GM18861 (cell line): ENCODE data around the gene TBC1D12.
"Not testable (repeated sequence)": the region's sequence is repeated elsewhere in the genome, so short reads cannot be mapped to it uniquely, and the experiment has no call there.

Source experiments
- ATAC-seq: cut with Tn5 transposase; IDR thresholded peaks from one replicate; pipeline ENCODE4 v1.9.1; 2021; ENCODE audit not compliant: unreplicated experiment

The TBC1D12 gene

DNA sequence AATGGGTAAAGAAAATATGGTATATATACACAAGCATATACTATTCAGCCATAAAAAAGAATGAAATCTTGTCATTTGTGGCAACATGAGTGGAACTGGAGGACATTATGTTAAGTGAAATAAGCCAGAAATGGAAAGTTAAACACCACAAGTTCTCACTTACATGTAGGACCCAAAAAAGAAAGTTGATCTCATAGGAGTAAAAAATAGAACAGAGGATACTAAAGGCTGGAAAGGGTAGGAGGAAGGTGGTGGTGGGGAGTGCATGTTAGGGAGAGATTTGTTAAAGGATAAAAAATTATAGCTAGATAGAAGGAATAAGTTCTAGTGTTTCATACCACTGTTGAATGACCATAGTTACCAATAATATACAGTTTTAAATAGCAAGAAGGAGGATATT is 48.4 kb downstream of the TBC1D12 start:
- no peak for ATAC-seq

DNA sequence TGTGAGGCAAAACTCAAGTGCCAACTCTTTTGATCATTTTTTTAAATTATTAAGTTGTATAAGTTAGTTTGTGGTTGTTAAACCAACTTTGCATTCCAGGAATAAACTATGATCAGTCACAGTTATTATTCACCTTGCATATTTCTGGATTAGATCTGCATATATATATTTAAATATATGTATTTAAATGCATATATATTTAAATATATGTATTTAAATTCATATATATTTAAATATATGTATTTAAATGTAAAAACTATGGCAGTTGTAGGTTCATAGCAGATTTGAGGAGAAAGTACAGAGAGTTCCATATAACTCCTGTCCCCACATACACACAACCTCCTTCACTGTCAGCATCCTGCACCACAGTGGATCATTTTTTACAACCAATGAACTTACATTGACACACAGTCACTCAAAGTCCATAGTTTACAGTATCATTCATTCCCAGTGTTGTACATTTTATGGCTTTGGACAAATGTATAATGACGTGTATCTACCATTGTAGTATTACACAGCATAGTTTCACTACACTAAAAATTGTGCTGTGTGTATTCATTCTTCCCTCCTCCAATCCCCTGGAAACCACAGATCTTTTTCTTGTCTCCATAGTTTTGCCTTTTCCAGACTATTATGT is 49.7 kb downstream of the TBC1D12 start:
- no peak for ATAC-seq

DNA sequence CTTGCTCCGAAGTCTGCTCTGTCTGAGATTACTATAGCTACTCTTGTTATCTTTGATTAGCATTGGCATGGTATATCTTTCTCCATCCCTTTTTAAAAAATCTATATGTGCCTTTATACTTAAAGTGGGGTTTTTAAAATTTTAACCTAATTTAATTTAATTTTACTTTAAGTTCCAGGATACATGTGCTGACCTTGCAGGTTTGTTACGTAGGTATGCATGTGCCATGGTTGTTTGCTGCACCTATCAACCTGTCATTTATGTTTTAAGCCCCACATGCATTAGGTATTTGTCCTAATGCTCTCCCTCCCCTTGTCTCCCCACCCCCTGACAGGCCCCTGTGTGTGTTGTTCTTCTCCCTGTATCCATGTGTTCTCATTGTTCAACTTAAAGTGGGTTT is 54.6 kb downstream of the TBC1D12 start:
- no peak for ATAC-seq

DNA sequence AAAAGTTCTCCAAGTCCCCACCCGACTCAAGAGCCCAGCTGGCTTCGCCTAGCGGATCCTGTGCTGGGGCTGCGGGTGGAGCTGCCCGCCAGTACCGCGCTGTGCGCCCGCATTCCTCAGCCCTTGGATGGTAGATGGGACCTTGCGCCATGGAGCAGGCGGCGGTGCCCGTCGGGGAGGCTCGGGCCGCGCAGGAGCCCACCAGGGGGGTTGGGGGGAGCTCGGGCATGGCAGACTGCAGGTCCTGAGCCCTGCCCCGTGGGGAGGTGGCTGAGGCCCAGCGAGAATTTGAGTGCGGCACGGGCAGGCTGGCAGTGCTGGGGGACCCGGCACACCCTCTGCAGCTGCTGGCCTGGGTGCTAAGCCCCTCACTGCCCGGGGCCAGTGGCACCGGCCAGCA is 57.0 kb downstream of the TBC1D12 start:
- no peak for ATAC-seq

DNA sequence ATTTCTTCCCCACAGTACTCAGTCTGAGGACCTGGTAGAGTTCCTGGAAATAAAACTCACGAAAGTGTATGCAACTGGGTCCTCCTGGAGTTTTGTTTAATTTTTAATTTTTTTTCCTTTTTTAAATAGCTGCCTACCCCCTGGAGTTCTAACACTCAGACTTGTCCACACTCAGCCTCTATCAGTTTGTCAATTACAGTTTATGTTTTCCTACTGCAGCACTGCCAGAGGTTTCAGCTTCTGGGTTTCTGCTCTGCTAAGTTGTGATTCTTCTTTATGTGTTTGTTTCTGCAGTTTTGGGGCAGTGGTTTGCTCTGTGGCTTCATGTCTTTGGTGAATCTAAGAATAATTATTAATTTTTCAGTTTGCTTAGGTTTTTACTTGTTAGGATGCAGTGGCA is 59.2 kb downstream of the TBC1D12 start:
- ATAC-seq = no peak

DNA sequence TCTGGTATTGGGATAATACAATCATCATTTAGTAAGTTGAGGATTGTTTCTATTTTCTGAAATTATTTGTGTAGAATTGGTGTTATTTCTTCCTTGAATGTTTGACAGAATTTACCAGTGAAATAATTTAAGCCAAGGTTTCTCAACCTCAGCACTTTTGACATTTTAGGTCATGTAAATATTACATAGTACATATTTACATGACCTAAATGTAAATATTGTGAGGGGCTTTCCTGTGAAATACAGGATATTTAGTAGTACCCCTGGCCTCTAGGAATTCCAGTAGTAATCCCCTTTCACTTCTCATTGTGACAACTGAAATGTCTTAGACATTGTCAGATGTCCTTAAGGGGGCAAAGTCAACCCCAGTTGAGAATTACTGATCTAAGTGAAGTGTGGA is 59.8 kb downstream of the TBC1D12 start:
- ATAC-seq = no peak

DNA sequence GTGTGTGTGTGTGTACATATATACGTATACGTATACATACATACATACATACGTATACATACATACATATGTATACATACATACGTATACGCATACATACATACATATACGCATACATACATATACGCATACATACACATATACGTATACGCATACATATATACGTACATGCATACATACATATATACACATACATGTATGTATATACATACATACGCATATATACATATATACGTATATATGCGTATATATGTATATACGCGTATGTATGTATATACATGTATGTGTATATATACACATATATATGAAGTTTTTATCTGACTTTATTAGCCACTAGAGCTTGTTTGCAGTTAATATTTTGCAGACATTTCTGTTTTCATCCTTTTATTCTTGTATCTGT is 63.3 kb downstream of the TBC1D12 start:
- ATAC-seq = no peak

DNA sequence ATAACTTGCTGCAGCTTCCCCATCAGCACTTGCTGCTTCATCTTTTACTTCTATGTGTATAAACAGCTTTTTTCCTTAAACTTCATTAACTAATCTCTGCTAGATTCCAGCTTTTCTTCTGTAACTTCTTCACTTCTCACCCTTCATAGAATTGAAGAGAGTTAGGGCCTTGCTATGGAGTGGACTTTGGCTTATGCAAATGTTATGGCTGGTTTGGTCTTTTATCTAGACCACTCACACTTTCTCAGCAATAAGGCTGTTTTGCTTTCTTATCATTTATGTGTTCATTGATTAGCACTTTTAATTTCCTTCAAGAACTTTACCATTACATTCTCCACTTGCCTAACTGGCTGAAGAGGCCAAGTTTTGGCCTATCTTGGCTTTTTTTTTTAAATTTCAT is 79.1 kb downstream of the TBC1D12 start:
- ATAC-seq = no peak

DNA sequence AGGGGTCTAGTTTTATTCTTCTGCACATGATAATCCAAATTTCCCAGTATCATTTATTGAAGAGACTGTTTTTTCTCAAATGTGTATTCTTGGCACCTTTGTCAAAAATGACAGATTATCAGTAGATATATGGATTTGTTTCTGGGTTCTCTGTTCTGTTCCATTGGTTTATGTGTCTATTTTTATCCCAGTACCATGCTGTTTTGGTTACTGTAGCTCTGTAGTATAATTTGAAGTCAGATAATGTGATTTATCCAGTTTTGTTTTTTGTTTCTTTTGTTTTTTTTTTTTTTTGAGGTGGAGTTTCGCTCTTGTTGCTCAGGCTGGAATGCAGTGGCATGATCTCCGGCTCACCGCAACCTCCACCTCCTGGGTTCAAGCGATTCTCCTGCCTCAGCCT is 81.6 kb downstream of the TBC1D12 start:
- no peak for ATAC-seq

DNA sequence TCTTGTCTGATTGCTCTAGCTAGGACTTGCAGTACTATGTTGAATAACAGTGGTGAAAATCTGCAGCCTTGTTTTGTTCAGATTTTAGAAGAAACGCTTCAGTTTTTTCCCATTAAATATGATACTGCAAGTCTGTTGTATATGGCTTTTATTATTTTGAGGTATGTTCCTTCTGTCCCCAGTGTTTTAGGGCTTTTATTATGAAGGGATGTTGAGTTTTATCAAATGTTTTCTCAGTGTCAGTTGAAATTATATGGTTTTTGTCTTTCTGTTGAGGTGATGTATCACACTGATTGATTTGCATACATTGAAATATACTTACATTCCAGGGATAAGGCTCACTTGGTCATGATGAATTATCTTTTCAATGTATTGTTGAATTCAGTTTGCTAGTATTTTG is 82.8 kb downstream of the TBC1D12 start:
- ATAC-seq = no peak

DNA sequence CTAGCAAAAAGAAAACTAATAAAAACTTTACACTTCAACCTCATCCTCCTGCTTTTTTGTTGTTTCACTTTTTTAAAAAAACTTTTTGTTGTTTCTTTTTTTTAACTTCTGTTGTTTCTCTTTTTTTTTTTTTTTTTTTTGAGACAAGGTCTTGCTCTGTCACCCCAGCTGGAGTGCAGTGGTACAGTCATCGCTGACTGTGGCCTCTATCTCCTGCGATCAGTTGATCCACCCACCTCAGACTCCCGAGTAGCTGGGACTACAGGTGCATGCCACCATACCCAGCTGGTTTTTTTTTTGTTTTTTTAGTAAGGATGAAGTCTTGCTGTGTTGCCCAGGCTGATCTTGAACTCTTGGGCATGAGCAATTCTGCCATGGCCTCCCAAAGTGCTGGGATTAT is 85.2 kb downstream of the TBC1D12 start:
- ATAC-seq = no peak

DNA sequence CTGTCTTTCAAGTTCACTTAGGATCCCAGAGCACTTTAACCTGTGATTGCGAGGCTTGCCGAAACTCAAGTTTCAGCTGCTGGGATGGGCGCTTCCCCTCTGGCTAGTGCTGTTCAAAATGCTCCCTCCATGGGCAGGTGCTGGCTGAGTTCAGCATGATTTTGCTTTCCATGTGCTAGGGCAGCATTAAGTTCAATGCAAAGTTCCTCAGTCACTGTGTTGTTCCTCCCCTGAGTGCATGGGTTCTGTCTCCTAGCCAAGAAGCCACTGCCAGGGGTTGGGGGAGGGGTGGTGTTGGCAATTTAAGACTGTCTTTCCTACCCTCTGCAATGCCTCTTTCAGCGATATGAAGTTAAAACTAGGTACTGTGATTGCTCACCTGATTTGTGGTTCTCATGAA is 86.8 kb downstream of the TBC1D12 start:
- no peak for ATAC-seq

DNA sequence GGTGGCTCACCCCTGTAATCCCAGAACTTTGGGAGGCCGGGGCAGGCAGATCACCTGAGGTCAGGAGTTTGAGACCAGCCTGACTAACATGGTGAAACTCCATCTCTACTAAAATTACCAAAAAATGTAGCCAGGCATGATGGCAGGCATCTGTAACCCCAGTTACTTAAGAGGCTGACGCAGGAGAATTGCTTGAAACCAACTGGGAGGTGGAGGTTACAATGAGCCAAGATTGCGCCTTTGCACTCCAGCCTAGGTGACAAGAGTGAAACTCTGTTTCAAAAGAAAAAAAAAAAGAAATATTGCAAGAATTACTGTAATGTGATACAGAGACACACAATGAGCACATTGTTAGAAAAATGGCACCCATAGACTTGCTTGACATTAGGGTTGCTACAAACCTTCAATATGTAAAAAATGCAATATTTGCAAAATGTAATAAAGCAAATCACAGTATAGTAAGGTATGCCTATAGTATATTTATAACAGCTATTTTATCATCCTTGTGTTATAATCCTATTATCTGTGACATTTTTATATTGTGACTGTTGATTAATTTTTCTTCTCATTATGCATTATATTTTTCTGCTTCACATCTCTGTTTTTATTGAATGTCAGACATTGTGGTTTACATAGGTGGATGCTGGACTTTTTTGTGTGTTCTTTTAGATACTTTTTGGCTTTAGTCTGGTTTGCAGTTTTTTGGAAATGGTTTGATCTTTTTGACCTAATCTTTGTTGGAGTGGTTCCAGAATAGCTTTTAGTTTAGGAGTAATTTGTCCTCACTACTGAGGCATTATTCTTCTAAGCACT is 87.8 kb downstream of the TBC1D12 start:
- ATAC-seq = no peak

DNA sequence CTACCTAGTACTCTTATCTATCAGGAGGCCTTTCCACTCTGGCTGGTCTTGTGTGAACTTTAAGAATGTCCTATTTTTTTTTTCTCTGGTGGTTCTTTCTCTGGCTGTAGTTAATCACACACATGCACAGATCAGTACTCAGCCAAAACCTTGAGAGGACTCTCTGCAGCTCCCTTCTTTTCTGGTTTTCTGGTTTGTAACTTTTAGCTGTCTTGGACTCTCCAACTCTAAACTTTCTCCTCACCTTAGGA is 88.4 kb downstream of the TBC1D12 start:
- no peak for ATAC-seq

DNA sequence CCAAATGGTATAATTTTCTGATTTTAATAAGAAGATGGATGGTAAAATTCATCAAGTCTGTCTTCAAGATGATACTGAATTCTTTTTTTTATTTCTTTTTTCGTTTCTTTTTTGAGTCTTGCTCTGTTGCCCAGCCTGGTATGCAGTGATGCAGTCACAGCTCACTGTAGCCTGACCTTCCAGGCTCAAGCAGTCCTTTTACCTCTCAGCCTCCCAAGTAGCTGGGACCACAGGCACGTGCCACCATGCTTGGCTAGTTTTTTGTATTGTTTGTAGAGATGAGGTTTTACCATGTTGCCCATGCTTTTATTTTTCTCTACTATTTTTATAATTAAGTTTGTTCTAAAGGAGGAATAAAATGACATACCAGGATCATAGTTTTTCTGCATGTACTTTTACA is 91.1 kb downstream of the TBC1D12 start:
- no peak for ATAC-seq

DNA sequence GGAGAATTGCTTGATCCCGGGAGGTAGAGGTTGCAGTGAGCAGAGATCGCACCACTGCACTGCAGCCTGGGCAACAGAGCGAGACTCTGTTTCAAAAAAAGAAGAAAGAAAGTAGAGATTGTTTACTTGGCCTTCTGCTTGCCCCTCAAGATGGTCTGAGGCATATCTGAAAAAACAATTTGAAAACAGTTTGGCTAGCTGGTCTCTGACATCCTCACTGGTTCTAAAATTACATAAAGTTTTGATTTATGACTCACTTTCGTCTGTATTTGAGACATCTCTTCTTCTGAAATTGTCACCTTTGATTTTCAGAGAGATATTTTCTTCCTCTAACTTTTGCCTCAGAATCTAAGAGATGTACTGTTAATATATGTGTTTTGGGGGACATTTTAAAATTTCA is 93.7 kb downstream of the TBC1D12 start:
- ATAC-seq = no peak

DNA sequence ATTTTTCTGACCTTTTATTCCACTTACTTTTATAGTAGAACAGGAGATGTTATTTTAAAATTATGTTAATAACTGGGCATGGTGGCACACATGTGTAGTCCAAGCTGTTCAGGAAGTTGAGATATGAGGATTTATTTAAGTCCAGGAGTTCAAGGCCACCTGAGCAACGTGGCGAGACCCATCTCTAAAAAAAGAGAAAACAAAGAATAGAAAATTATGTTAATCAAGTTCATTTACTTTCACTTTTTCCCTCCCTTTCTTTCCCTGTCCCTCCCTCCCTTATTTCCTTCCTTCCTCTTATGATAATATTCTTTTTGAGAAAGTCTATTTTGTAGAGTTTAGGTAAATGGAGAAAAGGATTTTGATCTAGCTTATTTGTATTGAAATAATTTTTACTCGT is 94.3 kb downstream of the TBC1D12 start:
- no peak for ATAC-seq

DNA sequence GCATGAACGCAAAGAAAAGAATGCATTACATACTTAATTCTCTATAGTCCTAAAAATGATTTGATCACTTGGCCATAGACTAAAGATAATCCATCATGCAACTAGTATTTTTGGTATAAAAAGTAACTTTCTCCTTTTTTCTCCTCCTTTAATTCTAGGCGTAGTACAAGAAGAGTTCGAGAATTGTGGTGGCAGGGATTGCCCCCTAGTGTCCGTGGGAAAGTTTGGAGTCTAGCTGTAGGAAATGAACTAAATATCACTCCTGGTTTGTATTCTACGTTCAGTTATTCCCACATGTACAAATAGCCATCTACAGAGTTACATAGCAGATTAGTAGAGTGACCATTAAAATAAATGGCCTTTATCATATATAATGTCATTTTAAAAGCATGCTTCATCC is 97.7 kb downstream of the TBC1D12 start:
- ATAC-seq = no peak

DNA sequence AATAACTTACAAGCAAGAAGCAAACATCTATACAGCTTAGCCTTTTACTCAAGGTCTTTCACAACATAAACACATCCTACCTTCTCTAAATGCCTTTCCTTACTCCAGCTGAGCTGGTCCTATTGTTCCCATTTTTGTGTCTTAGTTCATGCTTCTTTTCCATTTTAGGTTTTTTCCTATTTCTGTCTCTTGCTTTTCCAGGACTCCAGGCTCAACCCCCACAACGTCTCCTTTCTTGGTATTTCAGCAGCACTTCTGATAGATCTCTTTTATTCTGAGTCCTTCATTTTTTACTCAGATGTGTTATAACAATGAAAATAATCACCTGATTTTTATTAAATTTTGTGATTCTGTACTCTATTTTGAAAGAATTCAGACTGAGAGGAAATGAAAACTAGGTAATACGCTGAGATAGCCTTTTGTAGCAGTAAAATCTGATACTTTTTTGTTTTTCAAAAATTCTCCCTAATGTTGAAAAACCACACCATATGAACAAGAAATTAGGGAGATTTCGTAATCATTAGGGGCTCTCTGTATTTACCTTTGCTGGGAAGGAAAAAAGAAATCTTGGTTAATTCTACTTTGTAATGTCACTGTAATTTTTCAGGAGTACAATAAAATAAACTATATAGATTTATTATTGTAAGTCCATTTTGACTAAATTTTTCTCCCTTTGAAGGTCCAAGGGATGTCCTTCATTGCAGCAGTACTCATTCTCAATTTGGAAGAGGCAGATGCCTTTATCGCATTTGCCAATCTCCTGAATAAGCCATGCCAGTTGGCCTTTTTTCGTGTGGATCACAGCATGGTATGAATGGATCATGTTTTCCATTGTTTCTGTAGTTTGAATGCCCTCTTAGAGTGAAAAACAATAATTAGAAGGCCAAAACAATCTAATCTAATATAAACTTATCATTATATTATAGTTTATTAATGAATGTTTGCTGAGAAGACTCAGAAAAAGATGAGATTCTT is 119.2 kb downstream of the TBC1D12 start:
- no peak for ATAC-seq

DNA sequence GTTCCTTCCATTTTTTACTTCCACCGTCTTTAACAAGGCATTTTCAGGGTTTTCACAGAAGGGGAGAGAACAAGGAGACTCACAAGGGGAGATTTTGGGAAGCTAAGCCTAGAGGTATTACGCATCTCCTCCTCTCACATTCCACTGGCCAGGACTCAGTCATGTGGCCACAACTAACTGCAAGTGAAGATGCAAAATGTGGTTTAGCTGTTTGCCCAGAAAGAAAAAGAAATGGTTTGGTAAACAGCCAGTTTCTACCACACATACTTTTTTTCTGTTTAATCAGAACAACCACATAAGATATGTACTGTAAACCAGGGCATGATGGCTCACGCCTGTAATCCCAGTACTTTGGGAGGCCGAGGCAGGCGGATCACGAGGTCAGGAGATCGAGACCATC is 121.8 kb downstream of the TBC1D12 start:
- ATAC-seq = no peak

DNA sequence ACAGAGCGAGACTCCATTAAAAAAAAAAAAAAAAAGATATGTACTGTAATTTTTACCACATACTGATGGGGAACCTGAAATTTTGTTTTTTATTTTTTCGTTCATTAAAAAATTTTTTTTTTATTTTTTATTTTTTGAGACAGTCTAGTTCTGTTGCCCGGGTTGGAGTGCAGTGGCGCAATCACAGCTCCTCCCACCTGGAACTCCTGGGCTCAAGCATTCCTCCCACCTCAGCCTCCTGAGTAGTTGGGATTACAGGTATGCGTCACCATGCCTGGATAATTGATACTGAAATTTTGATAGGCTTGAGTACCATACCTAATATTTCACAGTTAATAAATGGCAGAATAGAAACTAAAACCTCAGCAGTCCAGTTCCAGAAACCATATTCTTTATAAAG is 122.4 kb downstream of the TBC1D12 start:
- ATAC-seq = no peak

DNA sequence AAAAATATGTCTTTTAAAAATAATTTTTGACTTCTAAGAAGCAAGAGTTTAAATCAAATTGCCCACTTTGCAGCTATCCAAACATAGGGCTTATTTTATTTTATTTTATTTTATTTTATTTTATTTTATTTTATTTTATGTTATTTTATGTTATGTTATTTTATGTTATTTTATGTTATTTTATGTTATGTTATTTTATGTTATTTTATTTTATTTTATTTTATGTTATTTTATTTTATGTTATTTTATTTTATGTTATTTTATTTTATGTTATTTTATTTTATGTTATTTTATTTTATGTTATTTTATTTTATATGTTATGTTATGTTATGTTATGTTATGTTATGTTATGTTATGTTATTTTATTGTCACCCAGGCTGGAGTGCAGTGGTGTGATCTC is 129.2 kb downstream of the TBC1D12 start:
- ATAC-seq = not testable (repeated sequence)
